ENCODE results near the gene SLC35B2. TPM values are rescaled to one million over a fixed set of nuclear protein-coding genes. Genes with fewer than 3 reads are reported as not detected.
A peak's percentile ranks its signal among the peaks of the same experiment; 100 is the strongest.

SLC35B2 gene
- total and polyA plus RNA-seq, 9 of the 15 experiments (the other 6 are each of a cell fraction or from before 2014, with no cell fraction given), result 14.5 to 59.1 (median 47.1) TPM

- TF ChIP-seq ELF2 (CRISPR knock-in tag; IDR thresholded peaks at IDR 0.05) (0 out of 2 replicates have a peak, but pooled peaks have one; percentile 27), HNRNPUL1 (IDR thresholded peaks at IDR 0.05; ENCODE audit: low read length) (no peak), PCBP1 (IDR thresholded peaks at IDR 0.05; ENCODE audit: low read depth, low read length, poor library complexity, severe bottlenecking) (peak; percentile 93), KDM1A (IDR thresholded peaks at IDR 0.05) (no peak; a peak in 1 of 4 replicates), U2AF1 (optimal IDR thresholded peaks at IDR 0.05; ENCODE audit: low read depth, low read length) (peak; percentile 83), ETV5 (CRISPR knock-in tag; IDR thresholded peaks at IDR 0.05; ENCODE audit: low read depth) (peak; percentile 75), NR3C1 (CRISPR knock-in tag; IDR thresholded peaks at IDR 0.05) (no peak), CXXC5 (CRISPR knock-in tag; IDR thresholded peaks at IDR 0.05) (peak; percentile 91), NBN (IDR thresholded peaks at IDR 0.05; ENCODE audit: low read depth) (peak; percentile 73; the same call in 1 of the 2 replicates), FIP1L1 (IDR thresholded peaks at IDR 0.05; ENCODE audit: low read depth, low read length, poor library complexity, severe bottlenecking) (peak; percentile 58)
- TF ChIP-seq, protein P1, sequence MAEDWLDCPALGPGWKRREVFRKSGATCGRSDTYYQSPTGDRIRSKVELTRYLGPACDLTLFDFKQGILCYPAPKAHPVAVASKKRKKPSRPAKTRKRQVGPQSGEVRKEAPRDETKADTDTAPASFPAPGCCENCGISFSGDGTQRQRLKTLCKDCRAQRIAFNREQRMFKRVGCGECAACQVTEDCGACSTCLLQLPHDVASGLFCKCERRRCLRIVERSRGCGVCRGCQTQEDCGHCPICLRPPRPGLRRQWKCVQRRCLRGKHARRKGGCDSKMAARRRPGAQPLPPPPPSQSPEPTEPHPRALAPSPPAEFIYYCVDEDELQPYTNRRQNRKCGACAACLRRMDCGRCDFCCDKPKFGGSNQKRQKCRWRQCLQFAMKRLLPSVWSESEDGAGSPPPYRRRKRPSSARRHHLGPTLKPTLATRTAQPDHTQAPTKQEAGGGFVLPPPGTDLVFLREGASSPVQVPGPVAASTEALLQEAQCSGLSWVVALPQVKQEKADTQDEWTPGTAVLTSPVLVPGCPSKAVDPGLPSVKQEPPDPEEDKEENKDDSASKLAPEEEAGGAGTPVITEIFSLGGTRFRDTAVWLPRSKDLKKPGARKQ (CRISPR knock-in tag; IDR thresholded peaks at IDR 0.05), result no peak
- TF ChIP-seq, protein P2, sequence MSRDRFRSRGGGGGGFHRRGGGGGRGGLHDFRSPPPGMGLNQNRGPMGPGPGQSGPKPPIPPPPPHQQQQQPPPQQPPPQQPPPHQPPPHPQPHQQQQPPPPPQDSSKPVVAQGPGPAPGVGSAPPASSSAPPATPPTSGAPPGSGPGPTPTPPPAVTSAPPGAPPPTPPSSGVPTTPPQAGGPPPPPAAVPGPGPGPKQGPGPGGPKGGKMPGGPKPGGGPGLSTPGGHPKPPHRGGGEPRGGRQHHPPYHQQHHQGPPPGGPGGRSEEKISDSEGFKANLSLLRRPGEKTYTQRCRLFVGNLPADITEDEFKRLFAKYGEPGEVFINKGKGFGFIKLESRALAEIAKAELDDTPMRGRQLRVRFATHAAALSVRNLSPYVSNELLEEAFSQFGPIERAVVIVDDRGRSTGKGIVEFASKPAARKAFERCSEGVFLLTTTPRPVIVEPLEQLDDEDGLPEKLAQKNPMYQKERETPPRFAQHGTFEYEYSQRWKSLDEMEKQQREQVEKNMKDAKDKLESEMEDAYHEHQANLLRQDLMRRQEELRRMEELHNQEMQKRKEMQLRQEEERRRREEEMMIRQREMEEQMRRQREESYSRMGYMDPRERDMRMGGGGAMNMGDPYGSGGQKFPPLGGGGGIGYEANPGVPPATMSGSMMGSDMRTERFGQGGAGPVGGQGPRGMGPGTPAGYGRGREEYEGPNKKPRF (IDR thresholded peaks at IDR 0.05; ENCODE audit: low read depth, low read length), result no peak
- TF ChIP-seq, protein P3, sequence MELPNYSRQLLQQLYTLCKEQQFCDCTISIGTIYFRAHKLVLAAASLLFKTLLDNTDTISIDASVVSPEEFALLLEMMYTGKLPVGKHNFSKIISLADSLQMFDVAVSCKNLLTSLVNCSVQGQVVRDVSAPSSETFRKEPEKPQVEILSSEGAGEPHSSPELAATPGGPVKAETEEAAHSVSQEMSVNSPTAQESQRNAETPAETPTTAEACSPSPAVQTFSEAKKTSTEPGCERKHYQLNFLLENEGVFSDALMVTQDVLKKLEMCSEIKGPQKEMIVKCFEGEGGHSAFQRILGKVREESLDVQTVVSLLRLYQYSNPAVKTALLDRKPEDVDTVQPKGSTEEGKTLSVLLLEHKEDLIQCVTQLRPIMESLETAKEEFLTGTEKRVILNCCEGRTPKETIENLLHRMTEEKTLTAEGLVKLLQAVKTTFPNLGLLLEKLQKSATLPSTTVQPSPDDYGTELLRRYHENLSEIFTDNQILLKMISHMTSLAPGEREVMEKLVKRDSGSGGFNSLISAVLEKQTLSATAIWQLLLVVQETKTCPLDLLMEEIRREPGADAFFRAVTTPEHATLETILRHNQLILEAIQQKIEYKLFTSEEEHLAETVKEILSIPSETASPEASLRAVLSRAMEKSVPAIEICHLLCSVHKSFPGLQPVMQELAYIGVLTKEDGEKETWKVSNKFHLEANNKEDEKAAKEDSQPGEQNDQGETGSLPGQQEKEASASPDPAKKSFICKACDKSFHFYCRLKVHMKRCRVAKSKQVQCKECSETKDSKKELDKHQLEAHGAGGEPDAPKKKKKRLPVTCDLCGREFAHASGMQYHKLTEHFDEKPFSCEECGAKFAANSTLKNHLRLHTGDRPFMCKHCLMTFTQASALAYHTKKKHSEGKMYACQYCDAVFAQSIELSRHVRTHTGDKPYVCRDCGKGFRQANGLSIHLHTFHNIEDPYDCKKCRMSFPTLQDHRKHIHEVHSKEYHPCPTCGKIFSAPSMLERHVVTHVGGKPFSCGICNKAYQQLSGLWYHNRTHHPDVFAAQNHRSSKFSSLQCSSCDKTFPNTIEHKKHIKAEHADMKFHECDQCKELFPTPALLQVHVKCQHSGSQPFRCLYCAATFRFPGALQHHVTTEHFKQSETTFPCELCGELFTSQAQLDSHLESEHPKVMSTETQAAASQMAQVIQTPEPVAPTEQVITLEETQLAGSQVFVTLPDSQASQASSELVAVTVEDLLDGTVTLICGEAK (IDR thresholded peaks at IDR 0.05), result no peak
- TF ChIP-seq, protein P3 (CRISPR knock-in tag; IDR thresholded peaks at IDR 0.05), result no peak
Observed at GRCh38 chr6:44219053-44219814, 38.1 kb downstream of the SLC35B2 start (continued).

All from K562 (cell line).